A549 (cell line): Measurements from ENCODE around the gene RAB9A. TPM values are rescaled to one million over a fixed set of nuclear protein-coding genes. Genes with fewer than 3 reads are reported as not detected.

ENCODE experiments used
- BCL3 ChIP-seq: fragments of >200 bp; sonication (Bioruptor Twin); formaldehyde crosslinking; IDR thresholded peaks from 3 replicates; pipeline ENCODE4 v1.6.1; 2016
- BHLHE40 ChIP-seq: IDR thresholded peaks from 2 replicates; pipeline ENCODE4 v1.6.1; 2012; ENCODE audit warnings: low read depth, low read length, inconsistent platforms
- CBX2 ChIP-seq: fragments of 200-600 bp; sonication (generic); IDR thresholded peaks from 2 replicates; pipeline ENCODE4 v1.6.1; 2016; ENCODE audit warnings: low read depth, mild to moderate bottlenecking, borderline replicate concordance
- CBX8 ChIP-seq: fragments of 200-600 bp; sonication (generic); IDR thresholded peaks from 2 replicates; pipeline ENCODE4 v1.6.1; 2016
- CHD2 ChIP-seq: fragments of 150-350 bp; IDR thresholded peaks from 2 replicates; pipeline ENCODE4 v1.6.1; 2014; ENCODE audit warnings: low read length; ENCODE audit not compliant: partially characterized antibody
- EP300 ChIP-seq, 2 experiments: fragments of >200 bp; sonication (Bioruptor Twin); formaldehyde crosslinking; IDR thresholded peaks; 2 replicates in 1 of 2; 3 replicates in 1 of 2; pipeline ENCODE4 v1.6.1; 2016 to 2017
- FOSB ChIP-seq: fragments of 250-450 bp; sonication (Bioruptor Pico); IDR thresholded peaks from 2 replicates; pipeline ENCODE4 v1.5.0; 2020; ENCODE audit warnings: mild to moderate bottlenecking, moderate library complexity
- FOSL2 ChIP-seq, 2 experiments: fragments of 450-650 bp in 1 of 2; fragments of >200 bp in 1 of 2; sonication (Bioruptor Twin) in 1 of 2; formaldehyde crosslinking; IDR thresholded peaks; 2 replicates each; pipeline versions ENCODE4 v1.5.0 to v1.6.1; 2016 to 2020; ENCODE audit warnings: mild to moderate bottlenecking in 1 of 2, moderate library complexity in 1 of 2
- HDAC2 ChIP-seq: fragments of 200-600 bp; sonication (generic); IDR thresholded peaks from 2 replicates; pipeline ENCODE4 v1.6.1; 2016
- HES2 ChIP-seq: fragments of >200 bp; sonication (Bioruptor Twin); formaldehyde crosslinking; IDR thresholded peaks from 2 replicates; pipeline ENCODE4 v1.6.1; 2016
- HOXA7 ChIP-seq: fragments of 250-450 bp; sonication (Bioruptor Pico); IDR thresholded peaks from 2 replicates; pipeline ENCODE4 v1.5.0; 2020; ENCODE audit warnings: mild to moderate bottlenecking, moderate library complexity
- JUN ChIP-seq, 2 experiments: fragments of >200 bp; sonication (Bioruptor Twin); formaldehyde crosslinking; IDR thresholded peaks; 2 replicates in 1 of 2; 3 replicates in 1 of 2; pipeline ENCODE4 v1.6.1; 2016 to 2017
- JUNB ChIP-seq: fragments of >200 bp; sonication (Bioruptor Twin); formaldehyde crosslinking; IDR thresholded peaks from 2 replicates; pipeline ENCODE4 v1.6.1; 2016
- MAX ChIP-seq: IDR thresholded peaks from 2 replicates; pipeline ENCODE4 v1.6.1; 2012
- MYC ChIP-seq: IDR thresholded peaks from 2 replicates; pipeline ENCODE4 v1.6.1; 2012; ENCODE audit warnings: mild to moderate bottlenecking, inconsistent platforms, low read length, improper control_type of control experiment, borderline replicate concordance
- NPAS2 ChIP-seq: fragments of 250-450 bp; sonication (Bioruptor Pico); IDR thresholded peaks from 2 replicates; pipeline ENCODE4 v1.8.0; 2022; ENCODE audit warnings: mild to moderate bottlenecking, moderate library complexity, borderline replicate concordance
- NR3C1 ChIP-seq: fragments of >200 bp; sonication (Bioruptor Twin); formaldehyde crosslinking; IDR thresholded peaks from 3 replicates; pipeline ENCODE4 v1.6.1; 2017
- POLR2A ChIP-seq: IDR thresholded peaks from 2 replicates; pipeline ENCODE4 v1.6.1; 2012; ENCODE audit warnings: mild to moderate bottlenecking, low read length
- POLR2AphosphoS2 ChIP-seq: conservative IDR thresholded peaks from 2 replicates; pipeline ENCODE4 v1.6.1; 2012; ENCODE audit warnings: low read length, improper control_type of control experiment, inconsistent platforms
- RAD21 ChIP-seq, 2 experiments: fragments of >200 bp in 1 of 2; sonication (Bioruptor Twin) in 1 of 2; formaldehyde crosslinking in 1 of 2; IDR thresholded peaks in 1 of 2; conservative IDR thresholded peaks in 1 of 2; 2 replicates in 1 of 2; 3 replicates in 1 of 2; pipeline ENCODE4 v1.6.1; 2012 to 2018; ENCODE audit warnings: inconsistent platforms in 1 of 2
- RARB ChIP-seq: fragments of 250-450 bp; sonication (Bioruptor Pico); IDR thresholded peaks from 2 replicates; pipeline ENCODE4 v1.8.0; 2021; ENCODE audit warnings: mild to moderate bottlenecking, moderate library complexity
- RCOR1 ChIP-seq: fragments of 150-350 bp; IDR thresholded peaks from 2 replicates; pipeline ENCODE4 v1.6.1; 2014; ENCODE audit warnings: antibody characterized with exemption, low read length, low read depth
- REST ChIP-seq: fragments of 200-600 bp; sonication (generic); IDR thresholded peaks from 2 replicates; pipeline ENCODE4 v1.6.1; 2016; ENCODE audit warnings: antibody characterized with exemption, mild to moderate bottlenecking, moderate library complexity
- RFX5 ChIP-seq: fragments of 450-650 bp; IDR thresholded peaks from 2 replicates; pipeline ENCODE4 v1.7.1; 2014; ENCODE audit warnings: antibody characterized with exemption, mild to moderate bottlenecking, moderate library complexity
- RNF2 ChIP-seq: fragments of 200-600 bp; sonication (generic); IDR thresholded peaks from 2 replicates; pipeline ENCODE4 v1.6.1; 2016; ENCODE audit warnings: low read depth, mild to moderate bottlenecking, antibody characterized with exemption, moderate library complexity, borderline replicate concordance
- TFCP2L1 ChIP-seq: fragments of 250-450 bp; sonication (Bioruptor Pico); IDR thresholded peaks from 2 replicates; pipeline ENCODE4 v1.5.0; 2021; ENCODE audit warnings: mild to moderate bottlenecking
- USF2 ChIP-seq: fragments of 450-650 bp; IDR thresholded peaks from 2 replicates; pipeline ENCODE4 v1.6.1; 2014; ENCODE audit warnings: antibody characterized with exemption
- ZC3H11A ChIP-seq: fragments of 450-650 bp; IDR thresholded peaks from 2 replicates; pipeline ENCODE4 v1.6.1; 2014; ENCODE audit warnings: antibody characterized with exemption, mild to moderate bottlenecking
- ZSCAN20 ChIP-seq: fragments of 250-450 bp; sonication (Bioruptor Pico); IDR thresholded peaks from 2 replicates; pipeline ENCODE4 v1.8.0; 2022; ENCODE audit warnings: mild to moderate bottlenecking, moderate library complexity
- polyA plus RNA-seq, 4 experiments: library from polyadenylated mRNA; depleted of rRNA in 3 of 4; stranded (reverse); fragments of >200 nt; fragmentation: RNase III in 1 of 4; extraction: RNeasy Plus Mini Kit Qiagen cat#74134 plus additional on column Dnase treatment in 1 of 4; gene quantifications; 2 replicates in 3 of 4; 3 replicates in 1 of 4; pipeline ENCODE4 v1.2.3, GENCODE V29; 2011 to 2017
- TF ChIP-seq, protein P1 (sequence below): fragments of 150-350 bp; IDR thresholded peaks from 2 replicates; pipeline ENCODE4 v1.6.1; 2014; ENCODE audit warnings: low read depth, mild to moderate bottlenecking, low read length
- TF ChIP-seq, protein P2 (sequence below): fragments of 250-450 bp; sonication (Bioruptor Pico); IDR thresholded peaks from 2 replicates; pipeline ENCODE4 v1.5.0; 2020; ENCODE audit warnings: low read depth, mild to moderate bottlenecking, moderate library complexity

RAB9A gene
- polyA plus RNA-seq, 2 of the 4 experiments (the other 2 are of a cell fraction) = 26.0 to 39.0 TPM

GRCh38 chrX:13734278-13735172 is 45.6 kb downstream of the RAB9A start, which contains the start of the genes OFD1 and TRAPPC2 (continued):
- TF ChIP-seq CBX2 = no peak
- TF ChIP-seq JUNB = no peak
- TF ChIP-seq HES2 = no peak
- TF ChIP-seq, protein P1, sequence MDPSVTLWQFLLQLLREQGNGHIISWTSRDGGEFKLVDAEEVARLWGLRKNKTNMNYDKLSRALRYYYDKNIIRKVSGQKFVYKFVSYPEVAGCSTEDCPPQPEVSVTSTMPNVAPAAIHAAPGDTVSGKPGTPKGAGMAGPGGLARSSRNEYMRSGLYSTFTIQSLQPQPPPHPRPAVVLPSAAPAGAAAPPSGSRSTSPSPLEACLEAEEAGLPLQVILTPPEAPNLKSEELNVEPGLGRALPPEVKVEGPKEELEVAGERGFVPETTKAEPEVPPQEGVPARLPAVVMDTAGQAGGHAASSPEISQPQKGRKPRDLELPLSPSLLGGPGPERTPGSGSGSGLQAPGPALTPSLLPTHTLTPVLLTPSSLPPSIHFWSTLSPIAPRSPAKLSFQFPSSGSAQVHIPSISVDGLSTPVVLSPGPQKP = no peak
- TF ChIP-seq NPAS2 (CRISPR knock-in tag) = no peak
- no peak for TF ChIP-seq ZC3H11A
- TF ChIP-seq HOXA7 (CRISPR knock-in tag) = no peak
- TF ChIP-seq RAD21 (conservative IDR thresholded peaks at IDR 0.05 in 1 of 2, IDR thresholded peaks at IDR 0.05 in 1 of 2) = no peak
- no peak for TF ChIP-seq FOSB (CRISPR knock-in tag)
- no peak for TF ChIP-seq RARB (CRISPR knock-in tag)
- TF ChIP-seq JUN (IDR thresholded peaks at IDR 0.05) = peak; percentile 50 to 87; a peak in 3 of 5 replicates
- TF ChIP-seq POLR2A = peak; percentile 76
- TF ChIP-seq REST = peak; percentile 98
- TF ChIP-seq FOSL2 (IDR thresholded peaks at IDR 0.05) = no peak
- TF ChIP-seq FOSL2 (CRISPR knock-in tag; IDR thresholded peaks at IDR 0.05) = no peak
- no peak for TF ChIP-seq NR3C1
- no peak for TF ChIP-seq BHLHE40
- no peak for TF ChIP-seq RCOR1
- no peak for TF ChIP-seq EP300 (IDR thresholded peaks at IDR 0.05)
- no peak for TF ChIP-seq CBX8
- no peak for TF ChIP-seq USF2
- TF ChIP-seq RNF2 = no peak
- no peak for TF ChIP-seq ZSCAN20
- no peak for TF ChIP-seq POLR2AphosphoS2
- no peak for TF ChIP-seq RFX5
- TF ChIP-seq MAX = peak; percentile 54; the same call in 1 of the 2 replicates
- TF ChIP-seq CHD2 = peak; percentile 97
- no peak for TF ChIP-seq TFCP2L1
- no peak for TF ChIP-seq MYC
- TF ChIP-seq, protein P2, sequence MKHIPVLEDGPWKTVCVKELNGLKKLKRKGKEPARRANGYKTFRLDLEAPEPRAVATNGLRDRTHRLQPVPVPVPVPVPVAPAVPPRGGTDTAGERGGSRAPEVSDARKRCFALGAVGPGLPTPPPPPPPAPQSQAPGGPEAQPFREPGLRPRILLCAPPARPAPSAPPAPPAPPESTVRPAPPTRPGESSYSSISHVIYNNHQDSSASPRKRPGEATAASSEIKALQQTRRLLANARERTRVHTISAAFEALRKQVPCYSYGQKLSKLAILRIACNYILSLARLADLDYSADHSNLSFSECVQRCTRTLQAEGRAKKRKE = no peak
- TF ChIP-seq BCL3 = peak; percentile 52; the same call in 1 of the 3 replicates
- no peak for TF ChIP-seq HDAC2
